Measurements from ENCODE around the gene UFM1.

UFM1 gene

DNA sequence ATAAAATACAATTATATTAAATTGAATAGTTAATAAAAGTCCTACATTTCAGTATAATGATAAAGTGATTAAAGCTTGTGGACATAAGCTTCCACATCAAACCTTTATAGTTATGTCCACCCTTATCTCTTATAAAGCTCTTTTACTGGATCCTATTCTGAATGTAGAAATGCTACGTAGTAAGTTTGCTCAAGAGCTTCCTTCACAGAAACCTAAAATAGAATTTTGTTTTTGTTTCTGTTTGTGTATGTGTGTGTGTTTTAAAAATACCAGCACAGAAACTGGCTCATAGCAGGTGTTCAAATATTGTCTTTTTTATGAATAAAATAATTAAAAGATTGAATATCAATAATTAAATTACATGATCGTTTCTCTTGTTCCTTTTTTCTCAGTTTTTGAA lies 21.0 kb upstream of the UFM1 start:
- Histone ChIP-seq H3K36me3 (ENCODE audit: insufficient read depth, low read length) (no peaks in the 10 kb centered on the region), H3K9ac (ENCODE audit: insufficient read length) (no peak overlapping the region), H3K4me3 (no peak overlapping the region), H3K9me3 (ENCODE audit: low read depth, low read length) (no peaks in the 10 kb centered on the region), H3K27ac (no peak overlapping the region)
- DNase-seq (ENCODE audit: low read depth, low spot score): no peak
- TF ChIP-seq FOXP2 (optimal IDR thresholded peaks at IDR 0.05; ENCODE audit: control extremely low read depth, extremely low read length, insufficient read depth) (no peak), POLR2AphosphoS5 (IDR thresholded peaks at IDR 0.05; ENCODE audit: borderline replicate concordance, low read depth, low read length) (no peak), EZH2 (IDR thresholded peaks at IDR 0.05) (no peak)

DNA sequence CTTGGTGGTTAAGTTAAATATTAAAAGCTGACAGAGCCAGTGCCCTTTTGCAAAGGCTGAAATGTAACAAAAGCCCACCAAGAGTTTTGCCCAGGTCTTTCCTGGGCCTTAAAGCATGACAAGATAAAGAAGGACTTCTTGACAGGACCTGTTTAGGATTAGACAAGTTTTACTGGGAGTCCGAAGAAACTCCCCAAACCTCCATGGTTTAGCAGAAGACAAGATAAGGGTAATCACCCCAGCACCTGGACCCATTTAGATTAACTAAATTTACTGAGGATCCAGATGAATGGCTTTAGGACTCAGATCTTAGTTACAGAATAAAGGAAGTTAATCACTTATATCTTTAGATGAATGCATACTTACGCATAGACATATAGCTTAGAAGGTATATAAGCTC lies 14.8 kb upstream of the UFM1 start:
- H3K9ac ChIP-seq (ENCODE audit: insufficient read length): no peak overlapping the region
- DNase-seq (ENCODE audit: low read depth, low spot score): no peak
- H3K36me3 ChIP-seq (ENCODE audit: insufficient read depth, low read length): no peaks in the 10 kb centered on the region
- no peaks in the 10 kb centered on the region for H3K9me3 ChIP-seq (ENCODE audit: low read depth, low read length)
- TF ChIP-seq FOXP2 (optimal IDR thresholded peaks at IDR 0.05; ENCODE audit: control extremely low read depth, extremely low read length, insufficient read depth) (no peak), POLR2AphosphoS5 (IDR thresholded peaks at IDR 0.05; ENCODE audit: borderline replicate concordance, low read depth, low read length) (no peak), EZH2 (IDR thresholded peaks at IDR 0.05) (no peak)
- no peak overlapping the region for H3K4me3 ChIP-seq
- H3K27ac ChIP-seq: no peak overlapping the region

DNA sequence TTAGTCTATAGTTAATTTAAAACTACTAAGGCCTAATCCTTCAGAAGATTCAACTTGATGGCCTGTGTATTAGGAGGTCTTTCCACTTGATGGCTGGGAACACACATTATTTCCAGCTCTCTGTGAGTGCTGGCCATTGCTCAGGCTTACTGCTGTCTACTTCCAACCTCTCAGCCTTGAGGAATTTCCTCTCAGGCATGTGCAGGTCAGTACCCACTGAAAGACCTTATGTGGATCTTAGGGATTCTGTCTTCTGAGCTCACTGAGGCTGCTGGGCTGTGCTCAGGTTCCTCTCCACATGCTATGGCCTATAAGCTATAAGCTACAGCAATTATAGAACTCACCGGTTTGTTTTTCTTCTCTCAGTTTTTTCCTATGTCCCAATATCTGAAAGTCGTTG lies 11.6 kb upstream of the UFM1 start:
- no peak for TF ChIP-seq POLR2AphosphoS5 (IDR thresholded peaks at IDR 0.05; ENCODE audit: borderline replicate concordance, low read depth, low read length)
- TF ChIP-seq FOXP2 (optimal IDR thresholded peaks at IDR 0.05; ENCODE audit: control extremely low read depth, extremely low read length, insufficient read depth): no peak
- Histone ChIP-seq H3K4me3 (no peak overlapping the region), H3K27ac (no peak overlapping the region), H3K9ac (ENCODE audit: insufficient read length) (no peak overlapping the region), H3K36me3 (ENCODE audit: insufficient read depth, low read length) (no peaks in the 10 kb centered on the region), H3K9me3 (ENCODE audit: low read depth, low read length) (no peaks in the 10 kb centered on the region)
- no peak for DNase-seq (ENCODE audit: low read depth, low spot score)

DNA sequence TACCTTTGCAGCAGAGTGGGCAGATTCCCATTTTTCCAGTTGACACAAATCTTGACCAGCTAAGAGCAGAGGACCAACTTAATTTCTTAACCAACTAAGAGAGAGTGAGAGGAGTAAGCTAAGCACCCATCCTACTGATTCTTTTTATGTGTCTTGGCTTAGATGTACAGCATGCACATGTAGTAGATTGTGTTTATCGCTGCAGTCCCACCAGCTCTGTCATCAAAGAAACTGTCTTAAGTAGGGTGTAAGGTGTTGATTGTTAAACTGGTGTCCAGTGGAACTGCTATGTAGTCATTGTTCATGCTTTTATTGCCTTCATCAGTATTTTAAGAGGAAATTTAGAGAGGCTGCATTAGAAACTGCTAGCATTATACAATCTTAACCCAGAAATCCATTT lies 9.0 kb upstream of the UFM1 start:
- no peak overlapping the region for H3K27ac ChIP-seq
- no peaks in the 10 kb centered on the region for H3K9me3 ChIP-seq (ENCODE audit: low read depth, low read length)
- no peaks in the 10 kb centered on the region for H3K36me3 ChIP-seq (ENCODE audit: insufficient read depth, low read length)
- DNase-seq (ENCODE audit: low read depth, low spot score): no peak
- H3K9ac ChIP-seq (ENCODE audit: insufficient read length): no peak overlapping the region
- TF ChIP-seq POLR2AphosphoS5 (IDR thresholded peaks at IDR 0.05; ENCODE audit: borderline replicate concordance, low read depth, low read length) (no peak), FOXP2 (optimal IDR thresholded peaks at IDR 0.05; ENCODE audit: control extremely low read depth, extremely low read length, insufficient read depth) (no peak), EZH2 (IDR thresholded peaks at IDR 0.05) (no peak)
- H3K4me3 ChIP-seq: no peak overlapping the region

DNA sequence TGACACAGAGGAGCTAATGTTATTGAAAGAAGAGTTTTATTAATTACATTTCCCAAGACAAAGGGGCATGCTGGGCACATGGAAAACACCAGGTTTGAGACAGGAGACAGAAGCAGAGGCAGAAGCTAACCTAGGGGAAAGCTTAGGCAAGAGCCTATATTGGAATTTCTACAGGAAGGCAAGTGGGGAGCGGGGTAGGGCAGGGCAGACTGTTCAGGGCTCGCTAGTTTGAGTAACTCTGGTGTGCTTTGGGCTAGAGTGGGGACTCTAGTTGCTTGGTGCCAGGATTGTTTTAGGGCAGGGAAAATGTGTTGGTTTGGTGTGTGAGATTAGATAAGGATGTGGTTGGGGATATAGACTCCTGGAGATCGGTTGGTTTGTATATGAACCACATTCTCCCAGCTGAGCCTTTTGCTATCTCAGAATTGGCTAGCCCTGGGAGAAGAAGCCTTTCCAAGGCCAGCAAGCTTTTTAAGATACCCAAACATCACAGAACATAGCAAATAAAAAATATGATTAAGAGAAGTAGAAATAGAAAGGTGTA lies 8.4 kb upstream of the UFM1 start:
- no peaks in the 10 kb centered on the region for H3K36me3 ChIP-seq (ENCODE audit: insufficient read depth, low read length)
- TF ChIP-seq EZH2 (IDR thresholded peaks at IDR 0.05) (no peak), FOXP2 (optimal IDR thresholded peaks at IDR 0.05; ENCODE audit: control extremely low read depth, extremely low read length, insufficient read depth) (no peak), POLR2AphosphoS5 (IDR thresholded peaks at IDR 0.05; ENCODE audit: borderline replicate concordance, low read depth, low read length) (no peak)
- no peak for DNase-seq (ENCODE audit: low read depth, low spot score)
- H3K9me3 ChIP-seq (ENCODE audit: low read depth, low read length): no peaks in the 10 kb centered on the region
- H3K27ac ChIP-seq: no peak overlapping the region
- H3K9ac ChIP-seq (ENCODE audit: insufficient read length): no peak overlapping the region
- no peak overlapping the region for H3K4me3 ChIP-seq

DNA sequence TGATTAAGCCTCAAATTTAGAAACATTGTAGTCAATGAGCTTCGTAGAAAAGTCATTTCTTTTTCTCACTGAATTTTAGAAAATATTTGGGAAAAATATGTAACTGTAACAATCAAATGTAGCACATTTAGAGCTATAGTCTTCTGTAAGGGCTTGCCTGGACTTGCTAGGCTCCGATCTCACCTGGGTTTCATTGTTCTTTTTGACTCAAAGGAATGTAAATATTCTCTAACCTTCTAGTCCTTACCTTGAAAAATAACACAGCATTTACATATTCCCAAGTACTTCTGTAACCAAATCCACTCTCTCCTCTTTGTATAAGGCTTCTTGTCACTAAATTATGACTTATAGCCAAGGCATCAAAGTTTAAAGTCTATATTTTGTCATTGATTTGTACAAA lies 2.9 kb upstream of the UFM1 start:
- TF ChIP-seq EZH2 (IDR thresholded peaks at IDR 0.05) (no peak), FOXP2 (optimal IDR thresholded peaks at IDR 0.05; ENCODE audit: control extremely low read depth, extremely low read length, insufficient read depth) (no peak), POLR2AphosphoS5 (IDR thresholded peaks at IDR 0.05; ENCODE audit: borderline replicate concordance, low read depth, low read length) (no peak)
- H3K9ac ChIP-seq (ENCODE audit: insufficient read length): no peak overlapping the region
- no peaks in the 10 kb centered on the region for H3K9me3 ChIP-seq (ENCODE audit: low read depth, low read length)
- peaks cover 7% of the 10 kb centered on the region for H3K36me3 ChIP-seq (ENCODE audit: insufficient read depth, low read length)
- no peak overlapping the region for H3K4me3 ChIP-seq
- H3K27ac ChIP-seq: no peak overlapping the region
- DNase-seq (ENCODE audit: low read depth, low spot score): no peak

DNA sequence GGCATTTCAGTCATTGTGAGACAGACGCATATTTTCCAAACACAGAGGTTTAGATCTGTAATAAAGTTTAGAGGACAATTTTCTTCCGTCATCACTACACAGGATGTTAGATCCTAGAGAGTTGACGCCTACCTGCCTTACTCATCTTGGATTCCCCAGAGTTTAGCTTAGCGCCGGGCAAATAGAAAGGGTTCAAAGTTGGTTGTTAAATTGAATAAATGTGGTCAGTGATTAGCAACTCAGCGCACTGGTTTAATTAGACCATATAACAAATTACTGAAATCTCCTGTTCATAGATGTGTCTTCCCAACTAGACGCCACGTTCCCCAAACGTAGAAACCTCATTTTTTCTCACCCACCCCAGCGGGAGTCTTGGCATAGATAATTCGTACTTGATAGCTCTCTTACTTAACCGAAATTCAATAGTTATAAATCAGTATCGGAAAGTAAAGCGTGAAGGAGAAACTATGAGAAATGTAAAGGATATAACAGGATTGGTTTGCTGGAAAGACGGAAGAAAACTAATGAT lies 726 bp upstream of the UFM1 start:
- no peak for DNase-seq (ENCODE audit: low read depth, low spot score)
- no peak for TF ChIP-seq POLR2AphosphoS5 (IDR thresholded peaks at IDR 0.05; ENCODE audit: borderline replicate concordance, low read depth, low read length)
- no peak for TF ChIP-seq FOXP2 (optimal IDR thresholded peaks at IDR 0.05; ENCODE audit: control extremely low read depth, extremely low read length, insufficient read depth)
- TF ChIP-seq EZH2 (IDR thresholded peaks at IDR 0.05): no peak
- peak overlapping the region; percentile 92 for H3K9ac ChIP-seq (ENCODE audit: insufficient read length)
- H3K36me3 ChIP-seq (ENCODE audit: insufficient read depth, low read length): peaks cover 16% of the 10 kb centered on the region
- peak overlapping the region; percentile 94 for H3K4me3 ChIP-seq
- H3K27ac ChIP-seq: no peak overlapping the region
- no peaks in the 10 kb centered on the region for H3K9me3 ChIP-seq (ENCODE audit: low read depth, low read length)

DNA sequence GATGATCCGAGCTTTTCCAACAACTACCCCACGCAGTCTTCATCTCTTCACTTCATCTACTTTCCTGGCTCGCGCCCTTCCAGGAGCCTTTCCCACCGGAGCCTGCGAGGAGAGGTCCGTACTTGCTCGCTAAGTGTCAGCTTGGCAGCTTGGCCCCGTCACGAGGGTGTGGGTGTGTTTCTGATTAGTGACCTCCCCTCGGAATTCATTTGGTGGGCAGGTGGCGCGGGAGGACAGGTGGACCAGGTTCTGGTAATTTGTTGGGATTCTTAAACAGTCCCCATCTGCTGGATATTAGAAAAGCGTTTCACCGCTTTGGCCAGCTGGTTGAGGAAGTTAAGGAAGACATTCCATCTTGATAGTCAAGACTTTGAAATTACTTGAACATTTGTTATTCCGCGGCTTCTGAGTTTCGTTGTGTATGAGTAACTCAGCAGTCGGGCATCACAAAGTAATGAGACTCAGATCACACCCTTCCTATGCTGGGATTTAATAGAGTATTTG lies 515 bp downstream of the UFM1 start:
- Histone ChIP-seq H3K27ac (no peak overlapping the region), H3K9ac (ENCODE audit: insufficient read length) (peak overlapping the region; percentile 92), H3K4me3 (peak overlapping the region; percentile 94), H3K36me3 (ENCODE audit: insufficient read depth, low read length) (peaks cover 28% of the 10 kb centered on the region), H3K9me3 (ENCODE audit: low read depth, low read length) (no peaks in the 10 kb centered on the region)
- DNase-seq (ENCODE audit: low read depth, low spot score): no peak
- TF ChIP-seq POLR2AphosphoS5 (IDR thresholded peaks at IDR 0.05; ENCODE audit: borderline replicate concordance, low read depth, low read length): no peak
- no peak for TF ChIP-seq EZH2 (IDR thresholded peaks at IDR 0.05)

DNA sequence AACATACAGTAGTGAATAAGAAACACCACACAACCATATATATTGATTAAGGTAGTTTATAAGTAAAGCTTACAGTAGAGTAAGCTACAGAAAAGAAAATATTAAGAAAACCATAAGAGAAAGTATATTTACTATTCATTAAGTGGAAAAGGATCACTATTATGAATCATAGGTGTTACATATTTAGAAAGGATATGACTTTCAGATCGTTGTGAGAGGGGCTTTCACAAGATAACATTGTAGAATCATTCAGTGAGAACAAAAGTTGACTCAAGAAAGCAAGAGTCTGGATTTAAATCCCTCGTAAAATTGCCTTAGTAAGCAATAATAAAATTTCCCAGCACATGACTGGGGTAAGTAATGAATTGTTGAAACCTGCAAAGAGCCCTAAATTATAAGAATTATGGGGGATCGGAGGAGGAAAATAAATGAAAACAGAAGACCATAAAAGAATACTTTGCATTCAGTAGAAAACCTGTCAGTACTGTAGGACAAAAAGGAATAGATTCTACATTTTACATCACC lies 6.0 kb downstream of the UFM1 start:
- no peak for DNase-seq (ENCODE audit: low read depth, low spot score)
- no peaks in the 10 kb centered on the region for H3K9me3 ChIP-seq (ENCODE audit: low read depth, low read length)
- H3K9ac ChIP-seq (ENCODE audit: insufficient read length): no peak overlapping the region
- no peak for TF ChIP-seq POLR2AphosphoS5 (IDR thresholded peaks at IDR 0.05; ENCODE audit: borderline replicate concordance, low read depth, low read length)
- TF ChIP-seq EZH2 (IDR thresholded peaks at IDR 0.05): no peak
- TF ChIP-seq FOXP2 (optimal IDR thresholded peaks at IDR 0.05; ENCODE audit: control extremely low read depth, extremely low read length, insufficient read depth): no peak
- H3K27ac ChIP-seq: no peak overlapping the region
- H3K4me3 ChIP-seq: no peak overlapping the region
- H3K36me3 ChIP-seq (ENCODE audit: insufficient read depth, low read length): peaks cover 50% of the 10 kb centered on the region
